Kidney glomerular epithelial cell (primary cell): ENCODE data around the gene PANK1.

Experiments used
- DNase-seq: peaks from one replicate; lab custom pipeline; 2025; lab: John Stamatoyannopoulos, UW

The PANK1 gene

GRCh38 chr10:89644967-89645741 lies at the start of gene PANK1:
Gene PANK1 (minus strand): TSS chr10:89645242. CDS start chr10:89644891, 351 bp downstream.
- DNase-seq, result peak; percentile 65

GRCh38 chr10:89693176-89693575 lies 48.1 kb upstream of the PANK1 start:
- no peak for DNase-seq

DNA sequence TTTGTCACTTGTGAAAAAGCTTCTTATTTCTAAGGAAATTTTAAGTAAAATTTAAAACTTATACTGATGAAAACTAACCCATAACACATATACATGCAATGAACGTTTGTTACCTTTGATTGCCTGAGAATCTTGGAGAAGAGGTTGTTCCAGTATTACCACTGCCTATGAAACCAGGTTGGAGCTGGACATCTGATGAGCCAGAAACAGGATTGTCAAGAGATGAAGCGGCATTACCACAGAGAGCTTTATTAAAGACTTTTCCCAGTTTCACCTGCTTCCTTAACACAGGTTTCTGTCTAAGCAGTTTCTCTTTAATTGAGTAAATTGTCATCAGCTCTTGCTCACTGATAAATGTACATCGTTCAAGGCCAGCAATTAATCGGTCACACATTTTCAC lies 47.4 kb upstream of the PANK1 start:
- no peak for DNase-seq

GRCh38 chr10:89690027-89690426 lies 45.0 kb upstream of the PANK1 start:
- DNase-seq, result no peak

DNA sequence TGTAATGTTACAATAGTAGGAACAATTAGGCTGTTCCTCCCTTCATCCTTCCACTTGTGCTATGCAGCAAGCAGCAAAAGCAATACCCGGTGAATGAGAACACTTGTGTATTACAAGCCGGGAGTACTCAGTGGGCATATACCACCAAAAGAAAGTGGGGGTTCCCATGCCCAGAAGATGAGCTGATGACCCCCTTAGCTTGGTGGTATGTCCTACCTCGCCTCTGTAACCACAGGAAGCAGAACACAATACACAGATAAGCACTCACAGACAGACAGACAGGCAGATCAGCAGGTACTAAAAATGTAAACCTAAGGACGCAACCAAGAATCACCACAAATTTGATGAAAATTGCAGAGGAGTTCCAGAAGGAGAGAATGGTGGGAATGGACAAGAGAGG lies 40.9 kb upstream of the PANK1 start:
- DNase-seq, result no peak

DNA sequence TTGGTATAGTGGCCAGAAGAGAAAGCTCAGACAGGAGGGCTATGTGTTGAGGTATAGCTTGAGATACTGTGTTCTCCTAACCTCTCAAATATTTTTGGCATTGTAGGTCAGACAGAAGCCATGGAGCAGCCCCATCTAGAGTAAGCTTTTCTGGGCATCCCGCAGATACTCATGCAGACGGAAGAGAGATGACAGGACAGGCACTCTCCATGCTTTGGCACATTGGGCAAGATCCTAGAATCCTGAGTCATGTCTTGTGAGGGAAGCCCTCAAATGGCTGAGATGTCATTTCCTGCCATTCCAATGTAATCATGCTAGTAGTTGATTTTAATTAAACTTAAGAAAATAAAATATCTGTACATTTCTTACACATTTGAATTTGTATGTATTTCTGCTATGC lies 39.6 kb upstream of the PANK1 start:
- DNase-seq, result no peak

GRCh38 chr10:89683883-89684282 lies 38.8 kb upstream of the PANK1 start:
- no peak for DNase-seq

- no peak for DNase-seq
Observed at GRCh38 chr10:89679986-89680385, 34.9 kb upstream of the PANK1 start.

GRCh38 chr10:89677341-89677740 lies 32.3 kb upstream of the PANK1 start:
- no peak for DNase-seq

DNA sequence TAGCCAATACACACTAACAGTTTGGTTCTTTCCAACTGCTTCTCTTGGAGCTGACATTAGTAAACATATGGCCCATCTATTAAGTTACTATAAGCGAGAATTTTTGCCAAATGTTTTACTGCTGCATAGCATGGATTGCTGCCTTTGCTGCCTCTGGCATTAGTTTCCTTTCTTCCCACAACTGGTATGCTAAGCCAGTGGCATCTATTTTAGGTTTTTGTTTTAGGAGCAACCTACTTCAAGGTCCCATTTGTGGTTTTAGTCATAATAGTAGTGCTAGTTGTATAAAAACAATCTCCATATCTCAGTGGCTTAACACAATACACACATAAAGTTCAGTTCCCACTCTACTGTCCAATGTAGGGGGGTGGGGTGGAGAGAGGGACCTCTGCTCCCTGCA lies 25.9 kb upstream of the PANK1 start:
- no peak for DNase-seq

DNA sequence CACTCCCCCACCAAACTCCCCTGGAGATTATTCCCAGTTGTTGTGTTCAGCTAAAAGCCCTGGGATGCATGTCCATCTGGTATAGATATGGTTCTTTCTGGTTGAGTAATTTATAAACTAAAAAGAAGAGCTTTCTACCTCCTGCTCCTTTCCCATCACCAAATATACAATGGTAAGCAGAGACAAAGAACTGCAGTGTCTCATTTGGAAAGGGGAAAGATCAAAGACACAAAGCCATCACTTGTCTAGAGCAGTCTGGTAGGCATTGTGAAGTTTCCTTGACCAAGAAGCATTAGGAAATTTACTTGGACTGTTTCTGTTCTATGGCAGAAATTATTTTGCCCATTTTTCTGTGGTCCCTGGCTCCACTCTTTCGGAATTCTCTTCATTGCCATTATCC lies 24.9 kb upstream of the PANK1 start:
- DNase-seq, result no peak

- no peak for DNase-seq
Observed at GRCh38 chr10:89668386-89669071, 23.5 kb upstream of the PANK1 start.

DNA sequence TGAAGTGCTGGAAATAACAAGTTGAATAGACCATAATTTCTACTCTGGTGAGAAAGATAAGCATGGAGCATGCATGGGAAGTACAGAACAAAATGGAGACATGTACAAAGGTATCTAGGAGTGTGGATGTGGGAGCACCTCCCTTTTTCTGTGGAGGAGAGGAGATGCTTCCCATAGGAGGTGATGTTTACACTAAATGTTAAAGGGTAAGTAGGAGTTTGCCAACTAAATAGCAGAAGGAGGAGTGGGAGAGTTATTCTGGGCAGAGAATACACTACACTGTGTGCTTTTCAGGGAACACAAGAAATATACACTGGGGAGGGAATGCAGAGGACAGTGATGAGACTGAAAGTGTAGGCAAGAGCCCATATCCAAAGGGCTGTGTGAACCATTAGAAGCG lies 21.1 kb upstream of the PANK1 start:
- no peak for DNase-seq

GRCh38 chr10:89665302-89665701 lies 20.3 kb upstream of the PANK1 start:
- no peak for DNase-seq

GRCh38 chr10:89664203-89664602 lies 19.2 kb upstream of the PANK1 start:
- no peak for DNase-seq

DNA sequence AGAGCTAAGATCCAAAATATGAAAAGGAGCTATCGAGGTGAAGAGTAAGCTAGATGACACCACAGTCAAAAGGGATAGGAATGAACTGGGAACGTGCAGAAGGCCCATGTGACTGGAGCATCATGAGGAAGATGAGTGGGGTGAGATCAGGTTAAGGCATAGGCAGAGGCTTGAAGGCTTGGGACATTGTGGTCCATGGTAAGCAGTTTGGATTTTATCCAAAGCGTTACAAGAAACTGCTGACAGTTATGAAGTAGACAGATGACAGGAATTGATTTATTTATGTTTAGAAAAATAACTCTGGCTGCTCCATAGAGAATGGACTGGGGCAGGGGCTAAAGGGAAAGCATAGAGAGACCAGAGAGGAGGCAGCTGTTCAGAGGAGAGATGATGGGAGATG lies 18.1 kb upstream of the PANK1 start:
- no peak for DNase-seq

GRCh38 chr10:89662596-89662995 lies 17.6 kb upstream of the PANK1 start:
- DNase-seq, result no peak

DNA sequence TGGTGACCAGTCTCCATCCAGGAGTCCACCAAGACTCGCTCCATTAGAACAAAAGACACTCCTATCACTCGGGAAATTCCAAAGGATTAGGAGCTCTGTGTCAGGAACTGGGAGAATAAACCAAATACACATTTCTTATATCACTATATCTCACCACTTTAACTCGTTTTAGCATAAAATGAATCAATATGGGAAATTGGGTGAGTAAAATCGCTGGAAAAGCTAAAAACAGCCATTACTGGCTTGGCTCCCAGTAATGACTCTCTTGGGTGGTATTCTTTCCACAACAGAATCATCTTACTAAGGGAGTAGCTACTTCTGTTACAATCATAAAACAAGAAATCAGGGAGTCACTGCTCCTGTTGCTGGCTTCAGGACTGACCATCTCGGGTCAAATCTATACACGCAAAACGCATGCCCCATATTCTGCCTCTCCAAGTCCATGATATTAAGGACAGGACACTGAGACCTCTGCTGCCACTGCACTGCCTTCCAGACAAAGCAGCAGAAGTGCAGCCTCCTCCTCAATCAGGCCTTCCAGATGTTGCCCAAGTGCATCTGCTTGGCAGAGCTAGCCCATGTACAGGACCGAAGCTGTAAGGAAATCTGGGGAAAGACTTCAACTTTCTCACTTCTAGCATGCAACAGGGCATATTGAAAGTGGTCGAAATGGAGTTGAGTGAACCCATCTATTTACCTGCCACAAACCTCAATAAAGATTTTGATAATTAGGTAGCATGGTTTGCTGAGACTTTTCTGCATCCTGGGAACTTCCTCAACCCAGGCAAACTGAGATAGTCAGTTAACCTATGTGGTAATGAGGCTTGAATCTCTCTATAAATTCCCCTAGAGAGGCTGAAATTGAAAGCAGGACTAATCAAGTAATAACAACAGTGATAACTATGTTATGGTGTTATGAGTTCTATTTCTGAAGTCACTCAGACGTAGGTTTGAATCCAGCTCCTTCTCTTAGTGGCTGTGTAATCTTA lies 14.4 kb upstream of the PANK1 start:
- no peak for DNase-seq

GRCh38 chr10:89657302-89657701 lies 12.3 kb upstream of the PANK1 start:
- no peak for DNase-seq

DNA sequence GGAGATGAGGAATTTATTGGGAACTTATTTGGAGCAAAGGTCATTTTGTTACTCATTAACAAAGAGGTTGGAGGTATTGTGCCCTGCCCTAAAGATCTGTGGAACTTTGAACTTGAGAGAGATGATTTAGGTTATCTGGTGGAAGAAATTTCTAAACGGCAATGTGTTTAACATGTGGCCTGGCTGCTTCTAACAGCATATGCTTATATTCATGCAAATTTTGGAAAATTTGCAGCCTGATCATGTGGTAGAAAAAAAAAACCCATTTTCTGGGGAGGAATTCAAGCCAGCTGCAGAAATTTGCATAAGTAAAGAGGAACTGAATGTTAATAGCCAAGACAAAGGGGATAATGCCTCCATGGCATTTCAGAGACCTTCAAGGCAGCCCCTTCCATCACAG lies 10.7 kb upstream of the PANK1 start:
- DNase-seq, result no peak

DNA sequence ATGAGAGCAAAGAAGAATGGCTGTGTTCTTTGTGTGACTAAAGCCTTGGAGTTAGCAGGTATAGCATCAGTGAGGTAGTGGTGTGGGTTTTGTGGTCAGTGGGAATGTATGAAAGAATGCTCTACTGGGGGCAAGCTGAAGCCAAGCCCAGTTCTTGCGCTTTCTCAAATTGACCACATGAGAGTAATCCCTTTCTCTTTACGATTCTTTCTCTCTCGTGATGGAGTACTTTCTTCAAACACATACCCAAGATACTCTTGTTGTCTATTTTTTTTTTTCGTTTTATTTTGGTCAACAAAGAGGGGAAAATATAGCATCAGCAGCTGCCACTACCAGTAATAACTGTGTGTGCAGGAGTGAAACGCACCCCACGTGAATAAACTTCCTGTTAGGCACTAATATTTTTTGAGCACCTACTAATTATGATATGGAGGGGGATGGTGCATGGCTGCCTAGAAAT lies 8.4 kb upstream of the PANK1 start:
- peak; percentile 89 for DNase-seq

- DNase-seq, result peak; percentile 32
Observed at GRCh38 chr10:89652806-89653370, 7.8 kb upstream of the PANK1 start.
